T-helper 17 cell (primary cell): ENCODE measurements around the gene NOL3. TPM values are rescaled to one million over a fixed set of nuclear protein-coding genes. Genes with fewer than 3 reads are reported as not detected.

ENCODE experiments used
- ATAC-seq: fragments of 150-1000 bp; cut with Tn5 transposase; 2 replicates; pipeline ENCODE4 v1.10.0; 2021; ENCODE audit warnings: mild to moderate bottlenecking, moderate library complexity
- DNase-seq, 3 donors: peaks; one replicate each; pipeline versions ENCODE4 v3.0.0 to v3.0.0-alpha.2; 2020 to 2021
- H3K9me3 ChIP-seq: one replicate; pipeline ENCODE4 v1.7.0; 2013; ENCODE audit warnings: low read length, mild to moderate bottlenecking; ENCODE audit not compliant: control insufficient read depth, poor library complexity, severe bottlenecking
- H3K27ac Mint-ChIP-seq: one replicate; pipeline ENCODE4 v1.8.0; 2022; ENCODE audit warnings: mild to moderate bottlenecking, moderate library complexity, mixed read lengths
- H3K27me3 Mint-ChIP-seq: one replicate; pipeline ENCODE4 v1.8.0; 2022; ENCODE audit warnings: mixed read lengths
- H3K36me3 Mint-ChIP-seq: one replicate; pipeline ENCODE4 v1.8.0; 2022; ENCODE audit warnings: low read depth, mixed read lengths
- H3K4me1 Mint-ChIP-seq: one replicate; pipeline ENCODE4 v1.8.0; 2022; ENCODE audit warnings: mild to moderate bottlenecking, mixed read lengths
- H3K4me3 Mint-ChIP-seq: one replicate; pipeline ENCODE4 v1.8.0; 2022; ENCODE audit warnings: mild to moderate bottlenecking, moderate library complexity, mixed read lengths
- total RNA-seq, 4 donors: library from RNA in 2 of 4; stranded (reverse) in 2 of 4; gene quantifications; one replicate each; pipeline ENCODE4 v1.2.3 and lab custom pipeline; 2022 to 2026

The NOL3 gene
- total RNA-seq, 2 donors from 2014 or later: 4.3 to 5.5 TPM

GRCh38 chr16:67158637-67159600 lies 11.4 kb upstream of the NOL3 start:
- DNase-seq: peak; percentile 73 to 82 (median 78)
- Mint-ChIP-seq H3K4me3 (peak overlapping the region; percentile 94), H3K36me3 (no peaks in the 10 kb centered on the region), H3K4me1 (peaks cover 47% of the 10 kb centered on the region), H3K27me3 (no peaks in the 10 kb centered on the region), H3K27ac (peak overlapping the region; percentile 100)
- H3K9me3 ChIP-seq: no peaks in the 10 kb centered on the region
- ATAC-seq: peak; percentile 60

GRCh38 chr16:67161595-67162058 lies 8.7 kb upstream of the NOL3 start:
- no peaks in the 10 kb centered on the region for H3K36me3 Mint-ChIP-seq
- peaks cover 40% of the 10 kb centered on the region for H3K4me1 Mint-ChIP-seq
- no peak for DNase-seq
- peaks cover 11% of the 10 kb centered on the region for H3K27me3 Mint-ChIP-seq
- no peak overlapping the region for H3K4me3 Mint-ChIP-seq
- ATAC-seq: no peak
- H3K27ac Mint-ChIP-seq: peak overlapping the region; percentile 21
- H3K9me3 ChIP-seq: no peaks in the 10 kb centered on the region

GRCh38 chr16:67162506-67163163 lies 7.7 kb upstream of the NOL3 start:
- peaks cover 31% of the 10 kb centered on the region for H3K4me1 Mint-ChIP-seq
- peak overlapping the region; percentile 73 for H3K4me3 Mint-ChIP-seq
- H3K27me3 Mint-ChIP-seq: peaks cover 15% of the 10 kb centered on the region
- no peaks in the 10 kb centered on the region for H3K9me3 ChIP-seq
- DNase-seq (no peak), ATAC-seq (no peak)
- H3K27ac Mint-ChIP-seq: peak overlapping the region; percentile 21
- H3K36me3 Mint-ChIP-seq: no peaks in the 10 kb centered on the region

GRCh38 chr16:67163164-67163998 lies 7.0 kb upstream of the NOL3 start:
- Mint-ChIP-seq H3K27me3 (peaks cover 19% of the 10 kb centered on the region), H3K4me3 (peak overlapping the region; percentile 73), H3K36me3 (peaks cover 2% of the 10 kb centered on the region), H3K4me1 (peaks cover 24% of the 10 kb centered on the region), H3K27ac (no peak overlapping the region)
- H3K9me3 ChIP-seq: no peaks in the 10 kb centered on the region
- DNase-seq (peak in 2 of 3 donors; percentile 32 to 39), ATAC-seq (peak; percentile 9)

GRCh38 chr16:67163999-67164558 lies 6.3 kb upstream of the NOL3 start:
- Mint-ChIP-seq H3K4me1 (peaks cover 21% of the 10 kb centered on the region), H3K4me3 (peak overlapping the region; percentile 73), H3K27me3 (peaks cover 19% of the 10 kb centered on the region), H3K36me3 (peaks cover 2% of the 10 kb centered on the region), H3K27ac (no peak overlapping the region)
- ATAC-seq: no peak
- DNase-seq: no peak
- H3K9me3 ChIP-seq: no peaks in the 10 kb centered on the region

- ATAC-seq: no peak
- H3K4me1 Mint-ChIP-seq: peaks cover 22% of the 10 kb centered on the region
- no peak for DNase-seq
- peak within 1 kb of the TSS; percentile 73 for H3K4me3 Mint-ChIP-seq
- peaks cover 2% of the 10 kb centered on the region for H3K36me3 Mint-ChIP-seq
- H3K27ac Mint-ChIP-seq: no peak within 1 kb of the TSS
- no peaks in the 10 kb centered on the region for H3K9me3 ChIP-seq
- peaks cover 19% of the 10 kb centered on the region for H3K27me3 Mint-ChIP-seq
Observed at GRCh38 chr16:67164599-67165061, 5.7 kb upstream of the NOL3 start, which contains the start of gene HSF4. Gene HSF4 (plus strand): TSS chr16:67164745. CDS start chr16:67164812, 67 bp downstream.

- no peak for ATAC-seq
- H3K4me1 Mint-ChIP-seq: peaks cover 27% of the 10 kb centered on the region
- H3K27ac Mint-ChIP-seq: no peak overlapping the region
- no peak for DNase-seq
- peaks cover 2% of the 10 kb centered on the region for H3K36me3 Mint-ChIP-seq
- no peaks in the 10 kb centered on the region for H3K9me3 ChIP-seq
- peak overlapping the region; percentile 59 for H3K4me3 Mint-ChIP-seq
- peaks cover 19% of the 10 kb centered on the region for H3K27me3 Mint-ChIP-seq
Observed at GRCh38 chr16:67165121-67166078, 4.9 kb upstream of the NOL3 start.

GRCh38 chr16:67166110-67166547 lies 4.2 kb upstream of the NOL3 start:
- Mint-ChIP-seq H3K27ac (no peak overlapping the region), H3K36me3 (peaks cover 2% of the 10 kb centered on the region), H3K27me3 (peaks cover 22% of the 10 kb centered on the region), H3K4me3 (peak overlapping the region; percentile 59), H3K4me1 (peaks cover 28% of the 10 kb centered on the region)
- no peaks in the 10 kb centered on the region for H3K9me3 ChIP-seq
- ATAC-seq: no peak
- no peak for DNase-seq

GRCh38 chr16:67166598-67167168 lies 3.7 kb upstream of the NOL3 start:
- H3K36me3 Mint-ChIP-seq: peaks cover 2% of the 10 kb centered on the region
- peaks cover 28% of the 10 kb centered on the region for H3K27me3 Mint-ChIP-seq
- DNase-seq (no peak), ATAC-seq (no peak)
- peak overlapping the region; percentile 59 for H3K4me3 Mint-ChIP-seq
- H3K4me1 Mint-ChIP-seq: peaks cover 30% of the 10 kb centered on the region
- no peaks in the 10 kb centered on the region for H3K9me3 ChIP-seq
- no peak overlapping the region for H3K27ac Mint-ChIP-seq

GRCh38 chr16:67167588-67167987 lies 2.8 kb upstream of the NOL3 start:
- Mint-ChIP-seq H3K27ac (no peak overlapping the region), H3K27me3 (peaks cover 30% of the 10 kb centered on the region), H3K4me3 (no peak overlapping the region), H3K4me1 (peaks cover 28% of the 10 kb centered on the region), H3K36me3 (peaks cover 2% of the 10 kb centered on the region)
- H3K9me3 ChIP-seq: no peaks in the 10 kb centered on the region
- no peak for ATAC-seq
- no peak for DNase-seq

- peaks cover 30% of the 10 kb centered on the region for H3K27me3 Mint-ChIP-seq
- DNase-seq (no peak), ATAC-seq (no peak)
- no peak overlapping the region for H3K27ac Mint-ChIP-seq
- H3K9me3 ChIP-seq: no peaks in the 10 kb centered on the region
- peaks cover 2% of the 10 kb centered on the region for H3K36me3 Mint-ChIP-seq
- H3K4me3 Mint-ChIP-seq: no peak overlapping the region
- H3K4me1 Mint-ChIP-seq: peaks cover 36% of the 10 kb centered on the region
Observed at GRCh38 chr16:67169011-67169451, 1.3 kb upstream of the NOL3 start.
